ENCODE measurements around the gene NFIB.

DNA sequence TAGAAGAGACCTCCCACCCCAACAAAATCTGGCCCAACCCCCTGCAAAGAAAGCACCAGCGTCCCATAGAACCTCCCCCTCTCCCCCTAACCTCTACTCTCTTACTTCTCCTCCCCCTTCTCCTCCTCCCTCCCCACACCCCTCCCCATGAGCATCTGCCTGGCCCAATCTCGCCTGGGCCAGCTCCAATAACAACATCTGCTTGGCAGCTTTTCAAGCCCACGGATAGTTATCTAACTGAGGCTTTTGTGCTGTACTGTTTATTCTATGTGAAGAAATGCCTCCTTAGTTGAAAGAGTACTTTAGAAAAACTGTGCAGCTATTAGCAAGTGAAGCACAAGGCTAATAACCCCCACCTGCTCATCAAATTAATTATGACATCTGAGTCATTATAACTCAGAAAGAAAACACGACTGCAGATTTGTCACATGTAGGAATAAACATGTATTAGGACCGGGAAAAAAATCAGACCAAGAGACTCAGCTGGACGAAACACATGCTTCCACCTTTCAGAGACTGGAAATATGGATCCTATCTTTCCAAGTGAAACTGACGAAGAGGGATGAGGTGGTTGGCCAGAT lies 42.8 kb downstream of the NFIB start:
- TF ChIP-seq, protein P1, sequence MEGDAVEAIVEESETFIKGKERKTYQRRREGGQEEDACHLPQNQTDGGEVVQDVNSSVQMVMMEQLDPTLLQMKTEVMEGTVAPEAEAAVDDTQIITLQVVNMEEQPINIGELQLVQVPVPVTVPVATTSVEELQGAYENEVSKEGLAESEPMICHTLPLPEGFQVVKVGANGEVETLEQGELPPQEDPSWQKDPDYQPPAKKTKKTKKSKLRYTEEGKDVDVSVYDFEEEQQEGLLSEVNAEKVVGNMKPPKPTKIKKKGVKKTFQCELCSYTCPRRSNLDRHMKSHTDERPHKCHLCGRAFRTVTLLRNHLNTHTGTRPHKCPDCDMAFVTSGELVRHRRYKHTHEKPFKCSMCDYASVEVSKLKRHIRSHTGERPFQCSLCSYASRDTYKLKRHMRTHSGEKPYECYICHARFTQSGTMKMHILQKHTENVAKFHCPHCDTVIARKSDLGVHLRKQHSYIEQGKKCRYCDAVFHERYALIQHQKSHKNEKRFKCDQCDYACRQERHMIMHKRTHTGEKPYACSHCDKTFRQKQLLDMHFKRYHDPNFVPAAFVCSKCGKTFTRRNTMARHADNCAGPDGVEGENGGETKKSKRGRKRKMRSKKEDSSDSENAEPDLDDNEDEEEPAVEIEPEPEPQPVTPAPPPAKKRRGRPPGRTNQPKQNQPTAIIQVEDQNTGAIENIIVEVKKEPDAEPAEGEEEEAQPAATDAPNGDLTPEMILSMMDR (IDR thresholded peaks at IDR 0.05) = no peak
- TF ChIP-seq POLR2AphosphoS5 (IDR thresholded peaks at IDR 0.05) (no peak), POLR2A (IDR thresholded peaks at IDR 0.05) (no peak)
